Panc1 (cell line): ENCODE results near the gene RIMBP2. TPM values are rescaled to one million over a fixed set of nuclear protein-coding genes. Genes with fewer than 3 reads are reported as not detected.

Experiments used
- ATAC-seq: fragments of 200-7000 bp; cut with Tn5 transposase; 2 replicates; pipeline ENCODE4 v1.9.1; 2020; ENCODE audit warnings: mild to moderate bottlenecking, moderate library complexity
- BruUV-seq: library from RNA; stranded (reverse); fragments of 400-500 nt; replicated peaks from 2 replicates; lab custom pipeline; 2021; lab: Mats Ljungman, UMichigan
- CTCF ChIA-PET: fragments of 300-600 bp; sonication (Branson Sonifier 250); formaldehyde crosslinking; loops from one replicate; lab custom pipeline; 2022; ENCODE audit warnings: antibody characterized with exemption; lab: Charles Lee
- POLR2A ChIA-PET: fragments of 300-600 bp; sonication (Branson Sonifier 250); formaldehyde crosslinking; loops from one replicate; lab custom pipeline; 2022; ENCODE audit warnings: antibody characterized with exemption; lab: Charles Lee
- DNase-seq: peaks from one replicate; pipeline ENCODE4 v3.0.0-alpha.2; 2010; ENCODE audit warnings: low read depth, low spot score
- H3K27ac ChIP-seq: 2 replicates; pipeline ENCODE4 v1.5.1; 2011; ENCODE audit warnings: mild to moderate bottlenecking, low read length, inconsistent platforms
- H3K27me3 ChIP-seq: fragments of 200-500 bp; sonication (Bioruptor generic); 2 replicates; pipeline ENCODE4 v1.6.0; 2014; ENCODE audit warnings: low read length, inconsistent platforms; ENCODE audit not compliant: control insufficient read depth, insufficient read depth
- H3K36me3 ChIP-seq: fragments of 200-500 bp; sonication (Bioruptor generic); 2 replicates; pipeline ENCODE4 v1.5.1; 2014; ENCODE audit warnings: inconsistent platforms, mild to moderate bottlenecking, low read length, moderate library complexity; ENCODE audit not compliant: control insufficient read depth, insufficient read depth
- H3K4me1 ChIP-seq: 2 replicates; pipeline ENCODE4 v1.5.1; 2011; ENCODE audit warnings: inconsistent platforms, mild to moderate bottlenecking, low read length, moderate library complexity; ENCODE audit not compliant: control insufficient read depth, insufficient read depth
- H3K4me3 ChIP-seq, 2 experiments: 2 replicates each; pipeline ENCODE4 v1.5.1; 2011 to 2012; ENCODE audit warnings: low read depth in 2 of 2, low read length in 2 of 2, mild to moderate bottlenecking in 2 of 2, inconsistent platforms in 1 of 2, moderate library complexity in 1 of 2
- H3K9me3 ChIP-seq: fragments of 200-500 bp; sonication (Bioruptor generic); 2 replicates; pipeline ENCODE4 v1.5.1; 2014; ENCODE audit warnings: low read depth, mild to moderate bottlenecking, inconsistent platforms, low read length, moderate library complexity; ENCODE audit not compliant: control insufficient read depth, insufficient read depth
- POLR2AphosphoS5 ChIP-seq: IDR thresholded peaks from 2 replicates; pipeline ENCODE4 v1.6.1; 2012; ENCODE audit warnings: mild to moderate bottlenecking, low read depth, low read length, moderate library complexity
- SIN3A ChIP-seq: IDR thresholded peaks from 2 replicates; pipeline ENCODE4 v1.6.1; 2012; ENCODE audit warnings: low read depth, mild to moderate bottlenecking, low read length, moderate library complexity, borderline replicate concordance; ENCODE audit not compliant: insufficient read depth
- TCF7L2 ChIP-seq: IDR thresholded peaks from 2 replicates; pipeline ENCODE4 v1.6.1; 2011; ENCODE audit warnings: mild to moderate bottlenecking, low read depth, low read length, inconsistent platforms
- in situ Hi-C: cut with HindIII; loops from 2 replicates; pipeline ENCODE4 v1.10.0; 2016; ENCODE audit warnings: low sequenced_read_pairs, low pct_unique_long_range_greater_than_20kb
- intact Hi-C: fragments of 100-400 bp; cut with micrococcal nuclease; formaldehyde crosslinking; loops from one replicate; pipeline ENCODE4 v1.10.0; 2022; ENCODE audit not compliant: unreplicated experiment
- total RNA-seq: library from RNA; stranded (reverse); gene quantifications from one replicate; pipeline ENCODE4 v1.2.1, GENCODE V29; 2021; ENCODE audit not compliant: unreplicated experiment
- TF ChIP-seq, protein P1 (sequence below), 2 experiments: IDR thresholded peaks; 2 replicates each; pipeline ENCODE4 v1.6.1; 2011 to 2012; ENCODE audit warnings: low read depth in 2 of 2, control low read depth in 1 of 2, low read length in 1 of 2, mild to moderate bottlenecking in 1 of 2, moderate library complexity in 1 of 2; ENCODE audit not compliant: insufficient read depth in 1 of 2
- TF ChIP-seq, protein P2 (sequence below): fragments of 450-650 bp; IDR thresholded peaks from 2 replicates; pipeline ENCODE4 v1.5.1; 2017; ENCODE audit warnings: mild to moderate bottlenecking

Gene RIMBP2
- total RNA-seq, 1 experiment from 2014 or later: not detected

DNA sequence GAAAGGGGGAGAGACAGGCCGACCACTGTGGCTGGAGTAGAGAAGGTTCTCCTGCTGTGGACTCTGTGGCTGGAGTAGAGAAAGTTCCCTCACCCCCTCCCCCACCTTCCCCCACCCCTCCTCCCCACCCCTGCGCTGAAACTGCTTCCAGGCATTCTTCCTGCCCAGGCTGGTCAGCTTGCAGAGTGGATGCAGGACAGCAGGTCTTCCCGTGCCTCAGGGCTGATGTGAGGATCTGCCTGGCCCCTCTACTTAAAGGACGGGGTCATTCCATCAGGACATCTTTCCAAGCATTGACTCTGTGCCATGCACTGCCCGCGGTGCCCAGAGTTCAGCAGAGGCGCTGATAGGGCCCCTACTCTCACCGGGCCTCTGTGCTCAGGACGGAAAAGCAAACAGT lies 13.2 kb upstream of the RIMBP2 start:
- ChIA-PET POLR2A (no interaction called here), CTCF (no interaction called here)
- ATAC-seq (no peak), DNase-seq (no peak)
- TF ChIP-seq POLR2AphosphoS5: no peak
- TF ChIP-seq, protein P1, sequence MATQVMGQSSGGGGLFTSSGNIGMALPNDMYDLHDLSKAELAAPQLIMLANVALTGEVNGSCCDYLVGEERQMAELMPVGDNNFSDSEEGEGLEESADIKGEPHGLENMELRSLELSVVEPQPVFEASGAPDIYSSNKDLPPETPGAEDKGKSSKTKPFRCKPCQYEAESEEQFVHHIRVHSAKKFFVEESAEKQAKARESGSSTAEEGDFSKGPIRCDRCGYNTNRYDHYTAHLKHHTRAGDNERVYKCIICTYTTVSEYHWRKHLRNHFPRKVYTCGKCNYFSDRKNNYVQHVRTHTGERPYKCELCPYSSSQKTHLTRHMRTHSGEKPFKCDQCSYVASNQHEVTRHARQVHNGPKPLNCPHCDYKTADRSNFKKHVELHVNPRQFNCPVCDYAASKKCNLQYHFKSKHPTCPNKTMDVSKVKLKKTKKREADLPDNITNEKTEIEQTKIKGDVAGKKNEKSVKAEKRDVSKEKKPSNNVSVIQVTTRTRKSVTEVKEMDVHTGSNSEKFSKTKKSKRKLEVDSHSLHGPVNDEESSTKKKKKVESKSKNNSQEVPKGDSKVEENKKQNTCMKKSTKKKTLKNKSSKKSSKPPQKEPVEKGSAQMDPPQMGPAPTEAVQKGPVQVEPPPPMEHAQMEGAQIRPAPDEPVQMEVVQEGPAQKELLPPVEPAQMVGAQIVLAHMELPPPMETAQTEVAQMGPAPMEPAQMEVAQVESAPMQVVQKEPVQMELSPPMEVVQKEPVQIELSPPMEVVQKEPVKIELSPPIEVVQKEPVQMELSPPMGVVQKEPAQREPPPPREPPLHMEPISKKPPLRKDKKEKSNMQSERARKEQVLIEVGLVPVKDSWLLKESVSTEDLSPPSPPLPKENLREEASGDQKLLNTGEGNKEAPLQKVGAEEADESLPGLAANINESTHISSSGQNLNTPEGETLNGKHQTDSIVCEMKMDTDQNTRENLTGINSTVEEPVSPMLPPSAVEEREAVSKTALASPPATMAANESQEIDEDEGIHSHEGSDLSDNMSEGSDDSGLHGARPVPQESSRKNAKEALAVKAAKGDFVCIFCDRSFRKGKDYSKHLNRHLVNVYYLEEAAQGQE (IDR thresholded peaks at IDR 0.05; ENCODE audit: insufficient read depth in 1 of 2, low read depth in 2 of 2, low read length in 1 of 2): no peak
- TF ChIP-seq TCF7L2: no peak
- TF ChIP-seq SIN3A: no peak
- TF ChIP-seq, protein P2, sequence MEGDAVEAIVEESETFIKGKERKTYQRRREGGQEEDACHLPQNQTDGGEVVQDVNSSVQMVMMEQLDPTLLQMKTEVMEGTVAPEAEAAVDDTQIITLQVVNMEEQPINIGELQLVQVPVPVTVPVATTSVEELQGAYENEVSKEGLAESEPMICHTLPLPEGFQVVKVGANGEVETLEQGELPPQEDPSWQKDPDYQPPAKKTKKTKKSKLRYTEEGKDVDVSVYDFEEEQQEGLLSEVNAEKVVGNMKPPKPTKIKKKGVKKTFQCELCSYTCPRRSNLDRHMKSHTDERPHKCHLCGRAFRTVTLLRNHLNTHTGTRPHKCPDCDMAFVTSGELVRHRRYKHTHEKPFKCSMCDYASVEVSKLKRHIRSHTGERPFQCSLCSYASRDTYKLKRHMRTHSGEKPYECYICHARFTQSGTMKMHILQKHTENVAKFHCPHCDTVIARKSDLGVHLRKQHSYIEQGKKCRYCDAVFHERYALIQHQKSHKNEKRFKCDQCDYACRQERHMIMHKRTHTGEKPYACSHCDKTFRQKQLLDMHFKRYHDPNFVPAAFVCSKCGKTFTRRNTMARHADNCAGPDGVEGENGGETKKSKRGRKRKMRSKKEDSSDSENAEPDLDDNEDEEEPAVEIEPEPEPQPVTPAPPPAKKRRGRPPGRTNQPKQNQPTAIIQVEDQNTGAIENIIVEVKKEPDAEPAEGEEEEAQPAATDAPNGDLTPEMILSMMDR: no peak
- BruUV-seq: no TSS peak
- in situ Hi-C loops: no loop called here
- Histone ChIP-seq H3K9me3 (0 out of 2 replicates have a peak, but pooled peaks cover 4% of the 10 kb centered on the region), H3K27ac (no peak overlapping the region), H3K4me3 (no peak overlapping the region), H3K36me3 (no peaks in the 10 kb centered on the region), H3K4me1 (no peaks in the 10 kb centered on the region), H3K27me3 (no peaks in the 10 kb centered on the region)
- intact Hi-C loops: no loop called here

GRCh38 chr12:130728158-130729058 lies 12.3 kb upstream of the RIMBP2 start:
- no peaks in the 10 kb centered on the region for H3K27me3 ChIP-seq
- ATAC-seq (no peak), DNase-seq (no peak)
- TF ChIP-seq, protein P1 (IDR thresholded peaks at IDR 0.05; ENCODE audit: insufficient read depth in 1 of 2, low read depth in 2 of 2, low read length in 1 of 2): no peak
- TF ChIP-seq POLR2AphosphoS5: no peak
- TF ChIP-seq, protein P2: no peak
- 0 out of 2 replicates have a peak, but pooled peaks cover 4% of the 10 kb centered on the region for H3K9me3 ChIP-seq
- no peak overlapping the region for H3K27ac ChIP-seq
- H3K4me1 ChIP-seq: no peaks in the 10 kb centered on the region
- in situ Hi-C loops: no loop called here
- ChIA-PET CTCF (no interaction called here), POLR2A (no interaction called here)
- intact Hi-C loops: no loop called here
- no peaks in the 10 kb centered on the region for H3K36me3 ChIP-seq
- H3K4me3 ChIP-seq: no peak overlapping the region
- BruUV-seq: no TSS peak
